Pericardium fibroblast (primary cell): Measurements from ENCODE around the gene SHISAL1. TPM values are rescaled to one million over a fixed set of nuclear protein-coding genes. Genes with fewer than 3 reads are reported as not detected.

Source experiments
- total RNA-seq: library from RNA; depleted of rRNA; stranded (reverse); fragments of >200 nt; gene quantifications from 2 replicates; pipeline ENCODE4 v1.2.3, GENCODE V29; 2015

Gene SHISAL1
- total RNA-seq, result under 0.01 and 1.1 TPM in 2 replicates

DNA sequence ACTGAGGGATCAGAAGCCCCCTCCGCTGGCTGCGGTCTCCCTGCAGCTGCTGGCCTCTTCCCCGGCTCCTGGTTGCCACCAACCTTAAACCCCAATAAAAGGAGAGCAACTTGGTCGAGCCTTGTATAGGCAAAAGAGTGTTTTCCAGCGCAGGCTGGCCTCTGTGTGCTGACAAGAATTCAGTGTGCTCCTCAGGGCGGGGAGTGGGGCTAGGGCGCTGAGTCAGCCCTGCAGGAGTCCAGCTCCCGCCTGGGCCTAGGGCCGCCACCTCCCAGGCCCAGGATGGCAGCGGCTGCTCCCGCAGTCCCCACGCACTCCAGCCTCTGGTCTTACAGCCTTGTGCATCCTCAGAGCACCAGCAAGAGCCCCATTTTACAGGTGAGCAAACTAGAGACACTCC, at the start of gene SHISAL1:
Gene SHISAL1, minus strand, starts transcription at position 186 of the 400 bp plus-strand sequence. CDS start 12,006 bp downstream, outside the sequence.

Other genes starting within 250 kb of the SHISAL1 start
- gene PARVG, start 132.0 kb downstream of the SHISAL1 start, total RNA-seq, result not detected in 2 replicates
- 15.0 and 15.9 TPM in 2 replicates for gene RTL6, start 185.3 kb upstream of the SHISAL1 start, total RNA-seq